HCT116 (cell line): ENCODE results near the gene MST1.

Experiments
- EZH2phosphoT487 ChIP-seq: fragments of 200-600 bp; IDR thresholded peaks from 2 replicates; pipeline ENCODE4 v1.6.1; 2018; ENCODE audit warnings: antibody characterized with exemption, borderline replicate concordance
- POLR2A ChIP-seq: IDR thresholded peaks from 2 replicates; pipeline ENCODE4 v1.7.0; 2011; ENCODE audit warnings: borderline replicate concordance; ENCODE audit not compliant: insufficient read depth, insufficient read length; ENCODE audit errors: extremely low read depth
- RAD21 ChIP-seq: IDR thresholded peaks from 2 replicates; pipeline ENCODE4 v1.6.1; 2012; ENCODE audit warnings: low read depth, mild to moderate bottlenecking
- TCF7L2 ChIP-seq: IDR thresholded peaks from 2 replicates; pipeline ENCODE4 v1.7.0; 2011; ENCODE audit warnings: borderline replicate concordance, inconsistent platforms; ENCODE audit not compliant: insufficient read depth, insufficient read length; ENCODE audit errors: extremely low read depth
- TF ChIP-seq, protein P1 (sequence below), 3 experiments: fragments of 200-600 bp in 1 of 3; sonication (generic) in 1 of 3; IDR thresholded peaks in 2 of 3; conservative IDR thresholded peaks in 1 of 3; 2 replicates each; pipeline ENCODE4 v1.5.1; 2012 to 2017; ENCODE audit warnings: low read depth in 2 of 3, low read length in 2 of 3, antibody characterized with exemption in 1 of 3, borderline replicate concordance in 1 of 3, control low read depth in 1 of 3, mild to moderate bottlenecking in 1 of 3, mixed read lengths in 1 of 3, mixed run types in 1 of 3, moderate library complexity in 1 of 3; ENCODE audit not compliant: insufficient read depth in 1 of 3

DNA sequence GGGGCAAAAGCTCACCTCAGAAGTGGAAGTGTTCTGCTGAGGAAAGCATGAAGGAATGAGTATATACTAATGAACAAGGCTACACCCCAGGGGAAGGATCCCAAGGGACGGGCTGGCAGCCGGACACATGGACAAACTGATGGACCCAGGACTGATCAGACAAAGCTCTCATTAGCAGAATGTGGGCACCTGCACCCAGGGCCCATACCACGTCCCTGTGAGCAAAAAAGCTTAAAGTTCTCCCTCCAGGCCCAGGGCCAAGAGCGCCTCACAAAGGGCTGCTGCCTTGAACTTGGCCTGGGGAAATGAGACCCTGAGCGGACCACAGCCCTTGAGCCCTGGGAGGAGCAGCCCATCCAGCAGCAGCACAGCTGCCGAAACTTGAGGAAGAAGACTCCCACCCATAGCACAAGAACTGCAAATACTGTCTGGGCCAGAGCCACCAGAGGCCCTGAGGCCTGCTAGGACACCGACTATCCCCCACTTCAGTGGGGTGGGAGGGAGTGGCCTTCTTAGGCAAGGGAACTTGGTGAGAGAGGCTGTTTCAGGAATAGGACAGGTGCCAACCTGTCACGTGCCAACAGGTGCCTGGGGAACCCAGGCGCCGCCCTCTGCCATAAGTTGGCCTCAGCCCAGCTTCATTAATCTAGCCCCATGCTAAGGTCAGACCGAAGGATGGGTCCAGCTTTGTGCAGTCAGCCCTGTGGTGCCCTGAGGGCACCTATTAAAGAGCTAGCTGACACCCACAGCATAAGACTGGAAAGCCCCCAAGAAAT, 36.8 kb upstream of the MST1 start:
- TF ChIP-seq, protein P1, sequence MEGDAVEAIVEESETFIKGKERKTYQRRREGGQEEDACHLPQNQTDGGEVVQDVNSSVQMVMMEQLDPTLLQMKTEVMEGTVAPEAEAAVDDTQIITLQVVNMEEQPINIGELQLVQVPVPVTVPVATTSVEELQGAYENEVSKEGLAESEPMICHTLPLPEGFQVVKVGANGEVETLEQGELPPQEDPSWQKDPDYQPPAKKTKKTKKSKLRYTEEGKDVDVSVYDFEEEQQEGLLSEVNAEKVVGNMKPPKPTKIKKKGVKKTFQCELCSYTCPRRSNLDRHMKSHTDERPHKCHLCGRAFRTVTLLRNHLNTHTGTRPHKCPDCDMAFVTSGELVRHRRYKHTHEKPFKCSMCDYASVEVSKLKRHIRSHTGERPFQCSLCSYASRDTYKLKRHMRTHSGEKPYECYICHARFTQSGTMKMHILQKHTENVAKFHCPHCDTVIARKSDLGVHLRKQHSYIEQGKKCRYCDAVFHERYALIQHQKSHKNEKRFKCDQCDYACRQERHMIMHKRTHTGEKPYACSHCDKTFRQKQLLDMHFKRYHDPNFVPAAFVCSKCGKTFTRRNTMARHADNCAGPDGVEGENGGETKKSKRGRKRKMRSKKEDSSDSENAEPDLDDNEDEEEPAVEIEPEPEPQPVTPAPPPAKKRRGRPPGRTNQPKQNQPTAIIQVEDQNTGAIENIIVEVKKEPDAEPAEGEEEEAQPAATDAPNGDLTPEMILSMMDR (IDR thresholded peaks at IDR 0.05 in 2 of 3, conservative IDR thresholded peaks at IDR 0.05 in 1 of 3; ENCODE audit: borderline replicate concordance in 1 of 3, insufficient read depth in 1 of 3, low read depth in 2 of 3, low read length in 2 of 3) = no peak
- TF ChIP-seq RAD21 (no peak), EZH2phosphoT487 (no peak), TCF7L2 (no peak), POLR2A (no peak)
